AG08396 (cell line): ENCODE measurements around the gene LRP5.

Experiments used
- DNase-seq: peaks from one replicate; pipeline ENCODE4 v3.0.0; 2012; ENCODE audit warnings: low spot score, mixed read lengths

The LRP5 gene

GRCh38 chr11:68347345-68347744 lies 35.0 kb downstream of the LRP5 start:
- DNase-seq = no peak

DNA sequence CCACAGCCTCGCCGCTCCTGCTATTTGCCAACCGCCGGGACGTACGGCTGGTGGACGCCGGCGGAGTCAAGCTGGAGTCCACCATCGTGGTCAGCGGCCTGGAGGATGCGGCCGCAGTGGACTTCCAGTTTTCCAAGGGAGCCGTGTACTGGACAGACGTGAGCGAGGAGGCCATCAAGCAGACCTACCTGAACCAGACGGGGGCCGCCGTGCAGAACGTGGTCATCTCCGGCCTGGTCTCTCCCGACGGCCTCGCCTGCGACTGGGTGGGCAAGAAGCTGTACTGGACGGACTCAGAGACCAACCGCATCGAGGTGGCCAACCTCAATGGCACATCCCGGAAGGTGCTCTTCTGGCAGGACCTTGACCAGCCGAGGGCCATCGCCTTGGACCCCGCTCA lies 35.5 kb downstream of the LRP5 start:
- DNase-seq = no peak

- no peak for DNase-seq
Observed at GRCh38 chr11:68349461-68350249, 37.3 kb downstream of the LRP5 start.

- DNase-seq = no peak
Observed at GRCh38 chr11:68350759-68351449, 38.5 kb downstream of the LRP5 start.

GRCh38 chr11:68351450-68352275 lies 39.3 kb downstream of the LRP5 start:
- no peak for DNase-seq

DNA sequence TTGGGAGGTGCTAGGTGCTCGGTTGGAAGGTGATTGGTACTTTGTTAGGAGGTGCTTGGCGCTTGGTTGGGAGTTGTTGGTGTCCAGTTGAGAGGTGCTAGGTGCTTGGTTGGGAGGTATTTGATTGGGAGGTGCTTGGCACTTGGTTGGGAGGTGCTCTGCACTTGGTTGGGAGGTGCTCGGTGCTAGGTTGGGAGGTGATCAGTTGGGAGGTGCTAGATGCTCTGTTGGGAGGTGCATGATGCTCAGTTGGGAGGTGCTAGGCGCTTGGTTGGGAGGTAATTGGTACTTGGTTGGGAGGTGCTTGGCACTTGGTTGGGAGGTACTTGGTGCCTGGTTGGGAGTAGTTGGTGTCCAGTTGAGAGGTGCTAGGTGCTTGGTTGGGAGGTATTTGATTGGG lies 40.2 kb downstream of the LRP5 start:
- no peak for DNase-seq

GRCh38 chr11:68353118-68353517 lies 40.7 kb downstream of the LRP5 start:
- DNase-seq = no peak

GRCh38 chr11:68353669-68354068 lies 41.3 kb downstream of the LRP5 start:
- DNase-seq = no peak

DNA sequence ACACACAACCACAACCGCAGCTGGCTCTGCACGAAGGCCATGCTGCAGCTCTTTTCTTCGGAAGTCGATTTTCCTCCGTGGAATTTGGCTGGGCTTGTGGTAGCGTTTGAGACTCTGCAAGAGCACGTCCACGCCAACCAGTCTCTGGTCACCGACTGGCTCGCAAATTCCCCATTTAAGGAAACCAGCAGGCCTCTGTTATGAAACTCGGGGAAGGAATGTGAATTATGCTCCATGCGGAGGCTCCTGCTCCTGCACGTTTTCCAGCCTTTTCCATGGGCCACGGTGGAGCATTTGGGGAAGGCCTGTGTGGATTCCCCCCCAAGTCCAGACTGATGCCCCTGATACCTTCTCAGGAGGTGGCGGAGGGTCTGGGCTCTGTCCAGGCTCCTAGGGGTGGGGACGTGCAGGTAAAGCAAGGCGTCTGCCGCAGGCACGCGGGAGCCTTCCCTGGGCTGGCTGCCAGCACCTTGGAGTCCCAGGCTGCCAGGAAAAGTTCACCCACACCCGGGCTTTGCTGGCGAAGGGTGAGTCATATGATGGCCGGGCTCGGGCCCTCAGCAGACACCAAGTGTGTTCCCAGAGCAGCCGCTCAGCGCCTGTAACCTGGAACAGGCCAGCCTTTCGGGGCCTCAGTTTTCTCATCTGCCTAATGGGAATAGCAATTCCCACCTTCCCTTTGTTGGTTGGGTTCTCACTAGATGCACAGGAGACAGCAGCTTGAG lies 41.9 kb downstream of the LRP5 start:
- DNase-seq = peak; percentile 96

DNA sequence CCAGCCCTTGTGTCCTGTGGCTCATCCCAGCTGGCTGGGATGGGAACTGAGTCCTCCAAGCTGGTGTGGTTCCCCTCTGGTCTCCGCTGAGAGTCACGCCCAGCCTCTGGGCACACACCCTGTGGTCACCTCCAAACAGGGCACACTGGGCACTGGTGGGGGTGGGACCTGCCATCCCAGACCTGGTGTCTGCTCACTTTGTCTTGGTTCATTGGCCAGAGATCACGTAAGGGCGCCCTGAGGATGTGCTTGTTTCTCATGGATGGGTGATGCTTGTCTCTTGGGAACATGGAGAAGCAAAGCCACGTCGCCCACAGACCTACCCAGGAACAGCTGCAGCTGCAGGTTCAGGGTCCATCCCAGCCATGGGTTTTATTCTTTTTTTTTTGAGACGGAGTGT lies 43.1 kb downstream of the LRP5 start:
- DNase-seq = no peak

GRCh38 chr11:68357568-68357967 lies 45.2 kb downstream of the LRP5 start:
- DNase-seq = no peak

- no peak for DNase-seq
Observed at GRCh38 chr11:68358416-68358815, 46.0 kb downstream of the LRP5 start.

DNA sequence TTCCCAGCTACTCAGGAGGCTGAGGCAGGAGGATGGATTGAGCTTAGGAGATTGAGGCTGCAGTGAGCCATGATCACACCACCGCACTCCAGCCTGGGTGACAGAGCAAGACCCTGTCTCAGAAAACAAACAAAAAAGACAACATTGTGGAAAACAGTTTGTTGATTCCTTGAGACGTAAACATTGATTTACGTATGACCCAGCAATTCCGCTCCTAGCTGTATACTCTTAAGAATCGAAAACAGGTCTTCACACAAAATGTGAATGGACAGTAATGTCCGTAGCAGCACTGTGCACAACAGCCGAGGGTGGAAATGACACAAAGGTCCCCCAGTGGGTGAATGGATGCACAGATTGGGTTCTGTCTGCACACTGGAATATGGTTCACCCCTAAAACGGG lies 49.3 kb downstream of the LRP5 start:
- DNase-seq = no peak

DNA sequence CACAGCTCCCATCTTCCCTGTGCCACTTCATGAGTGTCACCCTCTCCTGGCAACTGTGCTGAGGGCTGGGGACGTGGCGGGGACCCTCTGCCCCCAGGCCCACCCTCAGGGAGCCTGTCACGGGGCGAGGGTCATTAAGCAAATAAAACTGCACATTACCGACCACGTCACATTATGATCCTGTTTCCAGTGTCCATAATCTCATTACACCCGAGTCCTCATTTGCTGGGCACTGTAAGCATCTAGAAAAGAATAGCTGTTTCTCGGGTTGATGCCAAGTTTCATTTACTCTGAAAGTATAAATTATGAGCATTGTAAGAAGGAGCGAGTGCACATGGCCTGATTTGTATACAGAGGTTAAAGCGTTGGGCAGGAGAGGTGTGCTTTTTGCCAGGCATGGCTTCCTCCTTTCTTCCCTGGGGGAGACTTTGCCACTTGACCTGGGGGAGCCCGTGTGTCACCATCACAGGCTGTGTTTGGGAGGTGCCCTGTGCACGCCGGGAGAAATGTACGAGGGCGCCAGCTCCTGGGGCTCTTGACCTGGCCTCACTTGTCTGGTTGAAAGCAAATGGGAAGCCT lies 50.5 kb downstream of the LRP5 start:
- no peak for DNase-seq

DNA sequence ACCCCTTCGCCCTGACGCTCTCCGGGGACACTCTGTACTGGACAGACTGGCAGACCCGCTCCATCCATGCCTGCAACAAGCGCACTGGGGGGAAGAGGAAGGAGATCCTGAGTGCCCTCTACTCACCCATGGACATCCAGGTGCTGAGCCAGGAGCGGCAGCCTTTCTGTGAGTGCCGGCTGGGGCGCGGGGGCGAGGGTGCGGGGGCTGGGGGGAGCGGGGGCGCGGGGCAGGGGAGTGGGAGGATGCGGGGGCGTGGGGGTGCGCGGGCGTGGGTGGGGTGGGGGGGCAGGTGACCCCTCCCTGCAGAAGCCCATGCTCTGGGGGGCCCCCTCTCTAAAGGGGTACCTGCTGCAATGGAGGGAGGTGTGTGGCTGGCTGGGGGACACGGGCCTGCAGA lies 51.4 kb downstream of the LRP5 start:
- no peak for DNase-seq

- DNase-seq = no peak
Observed at GRCh38 chr11:68364581-68364980, 52.2 kb downstream of the LRP5 start.

DNA sequence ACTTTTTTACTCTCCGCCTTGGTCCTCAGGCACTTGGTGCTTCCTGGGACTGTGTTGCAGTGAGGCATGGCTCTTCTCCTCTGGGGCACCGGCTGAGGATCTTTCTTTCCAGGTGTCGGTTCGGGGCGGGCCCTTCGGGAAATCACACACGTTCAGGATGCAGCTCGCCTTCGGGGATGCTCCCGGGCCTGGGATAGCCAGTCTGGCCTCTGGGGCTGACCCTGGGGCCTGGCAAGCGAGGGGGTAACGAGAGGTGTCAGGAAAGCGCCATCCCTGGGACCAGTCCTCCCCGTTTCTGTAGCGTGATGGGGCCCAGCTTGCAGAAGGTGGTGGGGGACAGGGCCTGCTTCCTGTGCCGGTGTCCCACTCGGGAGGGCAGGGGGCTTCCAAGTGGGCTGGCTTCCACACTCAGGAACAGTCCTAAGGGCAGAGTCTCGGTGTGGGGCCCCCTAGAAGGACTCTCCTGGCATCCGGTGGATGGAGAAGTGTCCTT lies 53.6 kb downstream of the LRP5 start:
- no peak for DNase-seq

- DNase-seq = no peak
Observed at GRCh38 chr11:68367252-68367651, 54.9 kb downstream of the LRP5 start.

DNA sequence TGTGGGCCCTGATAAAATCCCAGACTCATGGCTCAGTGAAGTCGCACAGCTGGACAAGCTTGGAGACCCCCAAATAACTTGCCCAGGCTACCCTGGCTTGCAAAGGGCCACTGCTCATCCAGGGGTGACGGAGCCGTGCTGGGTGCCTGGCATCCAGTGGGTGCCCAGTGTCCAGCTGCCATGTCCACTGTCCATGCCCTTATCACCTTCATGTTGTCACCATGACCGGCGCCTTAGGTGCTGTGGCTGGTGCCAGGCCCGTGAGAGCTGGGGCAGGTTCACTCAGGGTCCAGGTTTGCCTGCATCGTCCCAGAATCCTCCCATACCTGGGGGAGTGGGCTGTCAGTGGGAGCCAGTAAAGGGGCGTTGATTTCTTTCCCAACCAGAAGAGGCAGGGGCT lies 57.4 kb downstream of the LRP5 start:
- no peak for DNase-seq

DNA sequence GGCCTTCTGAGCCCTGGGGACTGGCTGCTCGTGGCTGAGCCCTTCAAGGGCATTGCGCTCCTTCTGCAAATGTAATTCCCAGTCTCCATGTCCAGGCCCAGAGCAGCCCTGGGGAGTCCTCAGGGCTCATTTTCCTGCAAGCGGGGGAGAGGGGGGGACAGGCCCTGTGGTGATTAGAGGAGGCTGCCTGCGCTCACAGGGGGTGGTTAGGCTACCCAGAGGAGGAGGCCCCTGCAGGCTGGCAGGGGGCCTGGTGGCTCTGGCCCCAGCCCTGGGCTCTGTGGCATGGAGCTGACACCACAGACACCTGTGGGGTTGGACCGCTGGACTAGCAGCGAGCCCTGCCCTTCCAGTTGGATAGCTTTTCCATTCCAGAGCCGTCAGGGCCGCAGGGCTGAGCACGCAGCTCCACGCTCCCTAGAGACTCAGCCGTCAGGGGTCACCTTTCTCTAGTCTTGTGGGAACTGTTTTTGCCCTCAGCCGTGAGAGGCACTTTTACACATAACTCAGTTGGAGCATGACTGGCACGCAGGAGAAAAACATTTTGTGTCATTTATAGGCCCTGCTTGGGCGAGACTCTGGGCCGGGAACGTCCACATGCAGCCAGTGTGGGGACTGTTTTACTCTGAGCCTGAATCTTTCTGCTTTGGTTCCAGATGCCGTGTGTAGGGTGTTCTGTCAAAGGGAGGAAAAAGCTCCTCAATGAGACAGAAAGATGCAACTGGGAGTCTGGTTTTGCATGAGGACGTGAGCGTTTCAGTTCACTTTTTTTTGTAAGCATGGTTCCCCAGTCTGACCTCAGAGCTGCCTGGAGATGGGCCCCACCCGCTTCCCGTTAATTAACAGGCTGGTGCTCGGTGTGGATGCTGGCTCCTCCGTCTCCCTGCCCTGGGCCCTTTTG lies 58.1 kb downstream of the LRP5 start:
- no peak for DNase-seq
